ENCODE results near the gene EPB41L3. TPM values are rescaled to one million over a fixed set of nuclear protein-coding genes. Genes with fewer than 3 reads are reported as not detected.

Gene EPB41L3
- total RNA-seq, 4 donors from 2014 or later, result 97.3 to 403 (median 134) TPM

- peak overlapping the region; percentile 60 to 75 (median 62) for H3K4me3 ChIP-seq
These were observed 639 bp downstream of the EPB41L3 start for GRCh38 chr18:5543036-5543680.

GRCh38 chr18:5542515-5543035 lies 1.2 kb downstream of the EPB41L3 start:
- 0 to 5% methylated on average over 13 to 23 of the region's 23 CpGs for WGBS, 2 donors (ENCODE audit: low coverage in 1 of 2)
- in situ Hi-C loops (cut with MboI; ENCODE audit: low pct_ligation_motif_present in 1 of 4, low pct_unique_long_range_greater_than_20kb in 1 of 4, low sequenced_read_pairs in 3 of 4) (no loop called here), intact Hi-C loops (cut with DNase I; ENCODE audit: low total_unique reads) (loop anchor here (2.0 to 10.0 kb wide), 2 partner anchors 86 to 118 kb away; no protein-coding TSS in a partner anchor)
- Histone ChIP-seq H3K27ac (peak overlapping the region; percentile 65 to 85 (median 76)), H3K36me3 (no peaks in the 10 kb centered on the region), H3K27me3 (peaks cover 19% of the 10 kb centered on the region), H3K9me3 (no peaks in the 10 kb centered on the region), H3K4me1 (peaks cover 0 to 18% (median 2%) of the 10 kb centered on the region in 4 donors), H3K4me3 (peak overlapping the region; percentile 60 to 75 (median 62))
- TF ChIP-seq CTCF (IDR thresholded peaks at IDR 0.05), result no peak
- TF ChIP-seq POLR2AphosphoS5 (IDR thresholded peaks at IDR 0.05), result no peak
- peak; percentile 29 for DNase-seq

More at GRCh38 chr18:5543036-5543680, 639 bp downstream of the EPB41L3 start:
- H3K27ac ChIP-seq, result peak overlapping the region; percentile 65 to 85 (median 76)
- no peaks in the 10 kb centered on the region for H3K9me3 ChIP-seq
- peaks cover 19% of the 10 kb centered on the region for H3K27me3 ChIP-seq
- in situ Hi-C loops (cut with MboI; ENCODE audit: low pct_ligation_motif_present in 1 of 4, low pct_unique_long_range_greater_than_20kb in 1 of 4, low sequenced_read_pairs in 3 of 4) (no loop called here), intact Hi-C loops (cut with DNase I; ENCODE audit: low total_unique reads) (loop anchor here (2.0 to 10.0 kb wide), 2 partner anchors 86 to 118 kb away; no protein-coding TSS in a partner anchor)
- H3K4me1 ChIP-seq, result peaks cover 0 to 18% (median 2%) of the 10 kb centered on the region in 4 donors
- DNase-seq, result no peak
- TF ChIP-seq EP300 (IDR thresholded peaks at IDR 0.05; ENCODE audit: low read depth), result no peak
- no peak for TF ChIP-seq POLR2AphosphoS5 (IDR thresholded peaks at IDR 0.05)
- TF ChIP-seq POLR2A (IDR thresholded peaks at IDR 0.05), result no peak
- TF ChIP-seq CTCF (IDR thresholded peaks at IDR 0.05), result no peak
- WGBS, 2 donors (ENCODE audit: low coverage in 1 of 2), result 5% methylated on average over 18 of the region's 84 CpGs; no CpG with 5 or more reads in 1 of the 2 donors
- H3K36me3 ChIP-seq, result no peaks in the 10 kb centered on the region

GRCh38 chr18:5541644-5542043 lies 2.2 kb downstream of the EPB41L3 start:
- intact Hi-C loops (cut with DNase I; ENCODE audit: low total_unique reads) (loop anchor here (2.0 to 10.0 kb wide), 2 partner anchors 85 to 117 kb away; no protein-coding TSS in a partner anchor), in situ Hi-C loops (cut with MboI; ENCODE audit: low pct_ligation_motif_present in 1 of 4, low pct_unique_long_range_greater_than_20kb in 1 of 4, low sequenced_read_pairs in 3 of 4) (no loop called here)
- TF ChIP-seq EP300 (IDR thresholded peaks at IDR 0.05; ENCODE audit: low read depth) (no peak), POLR2A (IDR thresholded peaks at IDR 0.05) (no peak), CTCF (IDR thresholded peaks at IDR 0.05) (no peak), POLR2AphosphoS5 (IDR thresholded peaks at IDR 0.05) (no peak)
- H3K36me3 ChIP-seq, result no peaks in the 10 kb centered on the region
- no peak for DNase-seq
- 89 to 90% methylated on average over 3 of the region's 3 CpGs for WGBS, 2 donors (ENCODE audit: low coverage in 1 of 2)
- H3K9me3 ChIP-seq, result no peaks in the 10 kb centered on the region
- H3K27me3 ChIP-seq, result peaks cover 19% of the 10 kb centered on the region
- no peak overlapping the region for H3K4me3 ChIP-seq
- peak overlapping the region in 3 of 4 donors; percentile 71 to 85 (median 82) for H3K27ac ChIP-seq
- peaks cover 0 to 18% (median 2%) of the 10 kb centered on the region in 4 donors for H3K4me1 ChIP-seq

GRCh38 chr18:5539391-5539790 lies 4.4 kb downstream of the EPB41L3 start:
- DNase-seq, result no peak
- Histone ChIP-seq H3K27me3 (peaks cover 17% of the 10 kb centered on the region), H3K4me1 (peaks cover 0 to 17% (median 2%) of the 10 kb centered on the region in 4 donors), H3K4me3 (no peak overlapping the region), H3K9me3 (no peaks in the 10 kb centered on the region), H3K36me3 (no peaks in the 10 kb centered on the region), H3K27ac (no peak overlapping the region)
- intact Hi-C loops (cut with DNase I; ENCODE audit: low total_unique reads) (no loop called here), in situ Hi-C loops (cut with MboI; ENCODE audit: low pct_ligation_motif_present in 1 of 4, low pct_unique_long_range_greater_than_20kb in 1 of 4, low sequenced_read_pairs in 3 of 4) (no loop called here)
- no peak for TF ChIP-seq CTCF (IDR thresholded peaks at IDR 0.05)
- WGBS, 2 donors (ENCODE audit: low coverage in 1 of 2), result 88 to 89% methylated on average over 2 of the region's 2 CpGs
